HG03442 (cell line): Measurements from ENCODE around the gene TMEM151A.
"Not testable (repeated sequence)": the region's sequence is repeated elsewhere in the genome, so short reads cannot be mapped to it uniquely, and the experiment has no call there.

Source experiments
- ATAC-seq: cut with Tn5 transposase; IDR thresholded peaks from one replicate; pipeline ENCODE4 v1.9.1; 2021; ENCODE audit warnings: mild to moderate bottlenecking, moderate library complexity; ENCODE audit not compliant: unreplicated experiment

Gene TMEM151A

GRCh38 chr11:66291706-66292542 is at the start of gene TMEM151A:
Gene TMEM151A (plus strand): TSS chr11:66291894. CDS start chr11:66292014, 120 bp downstream.
- no peak for ATAC-seq

DNA sequence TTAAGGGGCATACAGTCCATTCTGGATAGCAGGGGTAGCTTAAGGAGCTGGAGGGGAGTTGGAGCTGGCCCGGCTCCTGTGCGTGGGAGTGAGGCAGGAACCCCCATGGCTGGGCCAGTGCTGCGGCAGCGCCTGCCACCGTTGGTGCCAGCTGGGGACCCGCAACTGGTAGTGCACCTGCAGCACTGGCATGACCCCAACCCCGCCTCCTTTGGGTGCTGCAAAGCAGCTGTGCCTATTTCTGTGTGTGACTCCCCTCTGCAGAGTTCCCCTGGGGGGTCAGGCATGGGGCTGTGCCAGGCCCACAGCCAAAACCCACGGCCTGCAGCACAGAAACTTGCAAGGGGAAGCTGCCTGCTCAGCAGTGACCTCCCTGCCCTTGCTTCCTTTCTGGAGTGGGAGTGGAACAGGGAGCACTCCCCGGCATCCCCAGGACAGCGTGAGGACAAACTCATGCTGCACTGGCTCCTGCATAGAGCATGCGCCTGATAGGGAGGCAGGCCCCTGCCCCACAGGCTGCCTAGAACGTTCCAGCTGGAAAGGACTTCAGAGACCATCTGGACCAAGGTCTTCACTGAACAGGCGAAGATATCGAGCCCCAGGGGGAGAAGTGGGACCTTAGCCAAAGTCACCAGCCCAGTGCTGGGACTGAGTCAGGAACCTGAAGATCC is 49.5 kb upstream of the TMEM151A start:
- ATAC-seq: no peak

GRCh38 chr11:66243782-66244535 is 47.7 kb upstream of the TMEM151A start:
- no peak for ATAC-seq

- no peak for ATAC-seq
Measured at GRCh38 chr11:66247295-66247694, 44.4 kb upstream of the TMEM151A start.

GRCh38 chr11:66247801-66248200 is 43.9 kb upstream of the TMEM151A start:
- no peak for ATAC-seq

- no peak for ATAC-seq
Measured at GRCh38 chr11:66248903-66249302, 42.8 kb upstream of the TMEM151A start.

DNA sequence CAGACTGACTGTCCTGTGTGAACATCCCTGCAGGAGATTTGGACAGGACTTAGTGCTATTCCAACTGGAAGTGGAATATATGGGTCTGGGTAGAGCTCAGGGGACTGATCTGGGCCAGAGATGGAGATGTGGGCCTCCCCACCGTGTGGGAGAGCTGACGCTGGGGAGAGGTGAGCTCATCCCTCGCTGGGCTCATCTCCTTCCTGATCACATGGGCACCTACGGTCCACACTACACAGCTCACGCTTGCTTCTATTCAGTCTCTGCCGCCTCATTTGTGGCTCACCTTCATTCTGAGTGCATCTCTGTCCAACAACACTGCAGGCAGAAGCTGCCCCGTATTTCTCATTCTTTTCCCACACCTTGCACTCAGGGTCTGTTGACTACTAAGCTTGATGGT is 39.9 kb upstream of the TMEM151A start:
- ATAC-seq: no peak

- ATAC-seq: not testable (repeated sequence)
Measured at GRCh38 chr11:66253081-66253480, 38.6 kb upstream of the TMEM151A start.

DNA sequence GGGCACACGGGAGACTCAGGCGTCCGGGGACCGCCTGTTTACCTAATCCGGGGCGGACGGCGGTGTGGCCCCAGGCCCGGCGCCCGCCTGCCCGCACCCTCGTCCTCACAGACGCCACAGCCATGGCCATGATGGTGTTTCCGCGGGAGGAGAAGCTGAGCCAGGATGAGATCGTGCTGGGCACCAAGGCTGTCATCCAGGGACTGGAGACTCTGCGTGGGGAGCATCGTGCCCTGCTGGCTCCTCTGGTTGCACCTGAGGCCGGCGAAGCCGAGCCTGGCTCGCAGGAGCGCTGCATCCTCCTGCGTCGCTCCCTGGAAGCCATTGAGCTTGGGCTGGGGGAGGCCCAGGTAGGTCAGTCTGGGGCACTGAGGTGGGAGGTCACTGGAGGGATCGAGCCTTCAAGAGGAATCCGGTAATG is 33.2 kb upstream of the TMEM151A start:
- no peak for ATAC-seq

DNA sequence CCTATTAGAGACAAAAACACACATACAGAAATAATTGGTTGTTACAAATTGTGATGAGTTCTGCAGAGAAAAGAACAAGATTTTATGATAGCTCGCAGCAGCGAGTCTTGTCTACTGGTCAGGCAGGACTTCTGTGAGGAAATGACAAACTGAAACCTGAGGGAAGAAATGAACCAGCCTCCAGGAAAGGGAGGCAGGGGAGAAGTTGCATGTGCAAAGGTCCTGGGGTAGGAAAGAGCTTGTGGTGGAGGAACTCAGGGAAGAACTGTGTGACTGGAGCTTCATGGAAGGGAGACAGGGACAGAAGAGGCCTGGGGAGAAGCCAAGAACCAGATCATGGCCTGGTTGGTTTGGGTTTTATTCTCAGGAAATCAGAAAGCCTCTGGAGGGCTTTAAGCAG is 32.5 kb upstream of the TMEM151A start:
- ATAC-seq: no peak

- ATAC-seq: no peak
Measured at GRCh38 chr11:66259956-66260355, 31.7 kb upstream of the TMEM151A start.

DNA sequence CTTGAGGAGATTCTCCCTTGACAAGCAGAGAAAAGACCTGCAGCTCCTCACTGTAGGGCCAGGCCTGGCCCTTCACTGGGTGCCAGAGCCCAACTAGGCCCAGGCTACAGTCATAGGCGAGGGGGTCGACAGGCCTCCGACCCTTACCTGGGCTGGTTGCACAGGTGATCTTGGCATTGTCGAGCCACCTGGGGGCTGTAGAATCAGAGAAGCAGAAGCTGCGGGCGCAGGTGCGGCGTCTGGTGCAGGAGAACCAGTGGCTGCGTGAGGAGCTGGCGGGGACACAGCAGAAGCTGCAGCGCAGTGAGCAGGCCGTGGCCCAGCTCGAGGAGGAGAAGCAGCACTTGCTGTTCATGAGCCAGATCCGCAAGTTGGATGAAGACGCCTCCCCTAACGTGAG is 30.1 kb upstream of the TMEM151A start:
- no peak for ATAC-seq

DNA sequence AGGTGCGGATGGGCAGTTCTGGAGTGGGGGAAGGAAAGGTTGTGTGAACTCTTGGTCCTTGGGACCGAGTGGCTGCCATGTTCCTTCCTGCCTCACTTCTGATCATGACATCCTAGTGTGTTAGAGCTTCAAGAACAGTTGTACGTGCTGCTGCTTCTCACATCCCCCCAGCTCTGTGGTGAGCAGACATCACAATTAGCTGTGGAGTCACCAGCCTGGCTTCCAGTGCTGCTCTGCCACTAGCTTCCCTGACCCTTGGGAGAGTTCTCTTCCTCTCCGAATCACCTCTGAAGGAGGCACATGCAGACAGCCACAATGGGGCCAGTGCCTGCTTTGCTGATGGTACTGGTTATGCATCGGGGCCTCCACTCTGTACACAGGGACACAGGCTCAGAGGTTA is 29.5 kb upstream of the TMEM151A start:
- ATAC-seq: no peak

DNA sequence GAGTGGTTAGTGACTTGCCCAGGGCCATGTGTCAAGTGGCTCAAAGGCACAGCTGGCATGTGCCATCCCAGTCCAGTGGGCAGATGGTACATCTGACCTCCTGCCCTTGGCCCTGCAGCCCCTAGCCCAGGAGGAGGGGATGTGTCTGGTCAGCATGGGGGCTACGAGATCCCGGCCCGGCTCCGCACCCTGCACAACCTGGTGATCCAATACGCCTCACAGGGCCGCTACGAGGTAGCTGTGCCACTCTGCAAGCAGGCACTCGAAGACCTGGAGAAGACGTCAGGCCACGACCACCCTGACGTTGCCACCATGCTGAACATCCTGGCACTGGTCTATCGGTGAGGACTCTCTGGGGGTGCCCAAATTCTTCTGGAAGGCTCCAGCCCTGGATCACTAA is 29.0 kb upstream of the TMEM151A start:
- ATAC-seq: no peak

- no peak for ATAC-seq
Measured at GRCh38 chr11:66263231-66263630, 28.5 kb upstream of the TMEM151A start.

DNA sequence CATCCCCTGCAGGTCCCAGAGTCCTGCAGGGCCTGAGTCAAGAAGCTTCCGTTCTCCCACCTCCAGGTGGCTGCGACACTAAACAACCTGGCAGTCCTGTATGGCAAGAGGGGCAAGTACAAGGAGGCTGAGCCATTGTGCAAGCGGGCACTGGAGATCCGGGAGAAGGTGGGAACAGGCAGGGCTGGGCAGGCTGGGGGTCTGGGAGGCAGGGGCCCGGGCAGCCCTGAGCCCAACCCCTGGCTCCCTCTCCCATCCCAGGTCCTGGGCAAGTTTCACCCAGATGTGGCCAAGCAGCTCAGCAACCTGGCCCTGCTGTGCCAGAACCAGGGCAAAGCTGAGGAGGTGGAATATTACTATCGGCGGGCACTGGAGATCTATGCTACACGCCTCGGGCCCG is 27.9 kb upstream of the TMEM151A start:
- no peak for ATAC-seq

DNA sequence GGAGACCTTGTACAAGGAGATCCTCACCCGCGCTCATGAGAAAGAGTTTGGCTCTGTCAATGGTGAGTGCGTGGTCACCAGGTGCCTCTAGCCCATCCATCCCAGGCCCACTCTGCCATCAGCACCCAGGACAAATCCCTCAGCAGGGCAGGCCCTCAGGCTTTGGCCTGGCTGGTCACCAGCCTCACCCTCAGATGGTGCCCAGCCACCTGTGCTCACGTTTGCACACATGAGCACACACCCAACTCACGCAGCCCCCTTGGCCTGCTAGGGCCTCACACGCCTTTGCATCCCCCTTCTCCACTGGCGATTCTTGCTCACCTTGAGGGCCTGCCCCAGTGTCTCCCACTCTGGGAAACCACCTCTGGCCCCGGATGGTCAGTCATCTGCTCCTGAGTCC is 27.3 kb upstream of the TMEM151A start:
- no peak for ATAC-seq

- ATAC-seq: no peak
Measured at GRCh38 chr11:66264914-66265313, 26.8 kb upstream of the TMEM151A start.

- no peak for ATAC-seq
Measured at GRCh38 chr11:66265531-66266377, 25.9 kb upstream of the TMEM151A start.

DNA sequence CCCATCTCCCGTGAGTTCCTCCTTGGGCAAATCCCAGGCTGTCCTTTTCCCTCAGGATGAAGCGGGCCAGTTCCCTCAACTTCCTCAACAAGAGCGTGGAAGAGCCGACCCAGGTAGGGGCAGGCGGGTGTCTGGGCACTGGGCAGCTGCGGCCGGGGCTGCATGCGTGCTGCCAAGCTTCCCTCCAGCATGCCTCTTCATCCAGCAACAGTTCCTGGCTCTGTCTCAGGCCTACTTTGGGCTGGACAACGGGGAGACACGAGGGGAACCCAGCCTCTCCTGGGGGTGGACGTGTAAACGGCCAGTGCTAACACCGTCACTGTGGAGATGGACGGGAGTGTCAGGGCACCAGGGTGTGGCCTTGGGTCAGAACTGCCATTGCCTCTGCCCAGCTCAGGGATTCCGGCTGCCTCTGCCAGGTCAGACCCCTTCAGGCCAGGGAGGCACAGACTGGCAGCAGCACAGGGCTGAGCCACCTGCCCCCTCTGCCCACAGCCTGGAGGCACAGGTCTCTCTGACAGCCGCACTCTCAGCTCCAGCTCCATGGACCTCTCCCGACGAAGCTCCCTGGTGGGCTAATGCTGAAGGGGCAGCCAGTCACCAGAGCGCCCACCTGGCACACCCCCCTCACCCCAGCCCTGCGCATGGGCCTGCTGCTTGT is 25.2 kb upstream of the TMEM151A start:
- ATAC-seq: no peak
